CD14-positive monocyte (primary cell): ENCODE results near the gene CACNA2D2. TPM values are rescaled to one million over a fixed set of nuclear protein-coding genes. Genes with fewer than 3 reads are reported as not detected.

ENCODE experiments used
- DNase-seq, 3 donors: peaks; one replicate each; pipeline ENCODE4 v3.0.0-alpha.2; 2011 to 2022
- H2AFZ ChIP-seq: 2 replicates; pipeline ENCODE4 v1.6.0; 2012; ENCODE audit warnings: mild to moderate bottlenecking, low read depth, low read length, inconsistent platforms; ENCODE audit not compliant: insufficient read depth, poor library complexity, severe bottlenecking
- H3K27ac ChIP-seq, 2 donors: 1 replicate in 1 of 2; 2 replicates in 1 of 2; pipeline ENCODE4 v1.5.1; 2012 to 2013; ENCODE audit warnings: low read length in 2 of 2, control low read depth in 1 of 2, inconsistent platforms in 1 of 2, low read depth in 1 of 2, mild to moderate bottlenecking in 1 of 2
- H3K27me3 ChIP-seq, 2 donors: one replicate each; pipeline versions ENCODE4 v1.6.0 to v1.6.1; 2011 to 2013; ENCODE audit warnings: low read length in 2 of 2; ENCODE audit not compliant: control insufficient read depth in 2 of 2, insufficient read depth in 2 of 2
- H3K36me3 ChIP-seq, 2 donors: replicated peaks in 1 of 2; 1 replicate in 1 of 2; 2 replicates in 1 of 2; pipeline versions ENCODE4 v1.5.1 to v1.6.1; 2012 to 2013; ENCODE audit warnings: low read length in 2 of 2, control low read depth in 1 of 2, inconsistent platforms in 1 of 2, mild to moderate bottlenecking in 1 of 2; ENCODE audit not compliant: insufficient read depth in 2 of 2, control insufficient read depth in 1 of 2
- H3K4me1 ChIP-seq, 2 donors: 1 replicate in 1 of 2; 2 replicates in 1 of 2; pipeline versions ENCODE4 v1.5.1 to v1.6.1; 2012 to 2013; ENCODE audit warnings: low read length in 2 of 2, control low read depth in 1 of 2, inconsistent platforms in 1 of 2, mild to moderate bottlenecking in 1 of 2, moderate library complexity in 1 of 2; ENCODE audit not compliant: insufficient read depth in 2 of 2, control insufficient read depth in 1 of 2
- H3K4me2 ChIP-seq: replicated peaks from 2 replicates; pipeline ENCODE3; 2012; ENCODE audit warnings: low read length, moderate library complexity, mild to moderate bottlenecking; ENCODE audit not compliant: poor library complexity, severe bottlenecking; ENCODE audit errors: extremely low read depth
- H3K4me3 ChIP-seq, 3 experiments: fragments of 200-600 bp in 1 of 3; sonication (generic) in 1 of 3; replicated peaks in 1 of 3; 1 replicate in 2 of 3; 2 replicates in 1 of 3; pipeline ENCODE4 v1.5.1; 2011 to 2013; ENCODE audit warnings: low read length in 3 of 3, mild to moderate bottlenecking in 3 of 3, control low read depth in 2 of 3, low read depth in 2 of 3, inconsistent platforms in 1 of 3, moderate library complexity in 1 of 3
- H3K79me2 ChIP-seq: 2 replicates; pipeline ENCODE4 v1.6.0; 2012; ENCODE audit warnings: mild to moderate bottlenecking, control low read depth, inconsistent platforms, low read length, moderate library complexity; ENCODE audit not compliant: insufficient read depth
- H3K9ac ChIP-seq: 2 replicates; pipeline ENCODE4 v1.6.0; 2017; ENCODE audit warnings: low read length, mild to moderate bottlenecking; ENCODE audit not compliant: insufficient read depth, poor library complexity, severe bottlenecking
- H3K9me3 ChIP-seq, 2 donors: replicated peaks in 1 of 2; 1 replicate in 1 of 2; 2 replicates in 1 of 2; pipeline versions ENCODE4 v1.5.1 to v1.6.1; 2012 to 2013; ENCODE audit warnings: low read length in 2 of 2, control low read depth in 1 of 2; ENCODE audit not compliant: control insufficient read depth in 1 of 2, insufficient read depth in 1 of 2
- H4K20me1 ChIP-seq: 2 replicates; pipeline ENCODE4 v1.6.0; 2012; ENCODE audit warnings: mild to moderate bottlenecking, low read length, control low read depth, moderate library complexity; ENCODE audit not compliant: insufficient read depth
- H3K27ac Mint-ChIP-seq, 7 donors: one replicate each; pipeline ENCODE4 v1.8.0; 2020; ENCODE audit warnings: mild to moderate bottlenecking in 7 of 7, mixed read lengths in 7 of 7, moderate library complexity in 6 of 7, inconsistent platforms in 2 of 7
- H3K27me3 Mint-ChIP-seq, 3 donors: one replicate each; pipeline ENCODE4 v1.8.0; 2021 to 2022; ENCODE audit warnings: low read depth in 3 of 3, mild to moderate bottlenecking in 3 of 3, mixed read lengths in 3 of 3, moderate library complexity in 3 of 3, inconsistent platforms in 1 of 3
- H3K36me3 Mint-ChIP-seq, 2 donors: one replicate each; pipeline ENCODE4 v1.8.0; 2020; ENCODE audit warnings: mixed read lengths in 2 of 2, inconsistent platforms in 1 of 2, mild to moderate bottlenecking in 1 of 2
- H3K4me1 Mint-ChIP-seq: one replicate; pipeline ENCODE4 v1.8.0; 2020; ENCODE audit warnings: mild to moderate bottlenecking, mixed read lengths
- H3K4me3 Mint-ChIP-seq, 2 donors: one replicate each; pipeline ENCODE4 v1.8.0; 2020; ENCODE audit warnings: mild to moderate bottlenecking in 2 of 2, mixed read lengths in 2 of 2, moderate library complexity in 1 of 2
- H3K9me3 Mint-ChIP-seq, 7 donors: one replicate each; pipeline ENCODE4 v1.8.0; 2020 to 2022; ENCODE audit warnings: mixed read lengths in 7 of 7, mild to moderate bottlenecking in 6 of 7, moderate library complexity in 6 of 7, inconsistent platforms in 2 of 7
- WGBS: methylation state at CpG from one replicate; pipeline ENCODE4 v1.1.5; 2013; ENCODE audit warnings: missing lambda C conversion rate; ENCODE audit not compliant: insufficient coverage; 5-methylcytosine and 5-hydroxymethylcytosine counted together
- intact Hi-C, 2 donors: fragments of 100-400 bp; cut with micrococcal nuclease; formaldehyde crosslinking; loops; one replicate each; pipeline versions ENCODE4 v1.15.0 to v1.15.1; 2023
- polyA plus RNA-seq, 3 donors: library from polyadenylated mRNA; depleted of rRNA in 1 of 3; unstranded in 2 of 3; stranded (reverse) in 1 of 3; fragments of 300-500 nt in 2 of 3; fragments of >200 nt in 1 of 3; fragmentation: Illumina TruSeq in 2 of 3; gene quantifications; 1 replicate in 2 of 3; 2 replicates in 1 of 3; pipeline ENCODE4 v1.2.3, GENCODE V29; 2012 to 2021
- TF ChIP-seq, protein P1 (sequence below): fragments of 200-600 bp; IDR thresholded peaks from one replicate; pipeline ENCODE4 v1.8.0; 2022; ENCODE audit warnings: antibody characterized with exemption, mild to moderate bottlenecking

Gene CACNA2D2
- polyA plus RNA-seq, 3 donors, result 0.09 to 0.16 TPM; not detected in 1

- intact Hi-C loops, result no loop called here
- Histone ChIP-seq H3K36me3 (no peaks in the 10 kb centered on the region), H3K9me3 (no peaks in the 10 kb centered on the region), H4K20me1 (no peaks in the 10 kb centered on the region), H3K27me3 (no peaks in the 10 kb centered on the region), H2AFZ (no peak overlapping the region), H3K9ac (no peak overlapping the region), H3K4me2 (no peak overlapping the region), H3K4me1 (no peaks in the 10 kb centered on the region), H3K4me3 (no peak overlapping the region), H3K79me2 (no peaks in the 10 kb centered on the region), H3K27ac (no peak overlapping the region)
- Mint-ChIP-seq H3K27me3 (peaks cover 1 to 13% (median 3%) of the 10 kb centered on the region in 3 donors), H3K36me3 (no peaks in the 10 kb centered on the region), H3K9me3 (peaks cover 0 to 1% (median 0%) of the 10 kb centered on the region in 7 donors), H3K4me3 (no peak overlapping the region), H3K27ac (no peak overlapping the region), H3K4me1 (no peaks in the 10 kb centered on the region)
- TF ChIP-seq, protein P1, sequence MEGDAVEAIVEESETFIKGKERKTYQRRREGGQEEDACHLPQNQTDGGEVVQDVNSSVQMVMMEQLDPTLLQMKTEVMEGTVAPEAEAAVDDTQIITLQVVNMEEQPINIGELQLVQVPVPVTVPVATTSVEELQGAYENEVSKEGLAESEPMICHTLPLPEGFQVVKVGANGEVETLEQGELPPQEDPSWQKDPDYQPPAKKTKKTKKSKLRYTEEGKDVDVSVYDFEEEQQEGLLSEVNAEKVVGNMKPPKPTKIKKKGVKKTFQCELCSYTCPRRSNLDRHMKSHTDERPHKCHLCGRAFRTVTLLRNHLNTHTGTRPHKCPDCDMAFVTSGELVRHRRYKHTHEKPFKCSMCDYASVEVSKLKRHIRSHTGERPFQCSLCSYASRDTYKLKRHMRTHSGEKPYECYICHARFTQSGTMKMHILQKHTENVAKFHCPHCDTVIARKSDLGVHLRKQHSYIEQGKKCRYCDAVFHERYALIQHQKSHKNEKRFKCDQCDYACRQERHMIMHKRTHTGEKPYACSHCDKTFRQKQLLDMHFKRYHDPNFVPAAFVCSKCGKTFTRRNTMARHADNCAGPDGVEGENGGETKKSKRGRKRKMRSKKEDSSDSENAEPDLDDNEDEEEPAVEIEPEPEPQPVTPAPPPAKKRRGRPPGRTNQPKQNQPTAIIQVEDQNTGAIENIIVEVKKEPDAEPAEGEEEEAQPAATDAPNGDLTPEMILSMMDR, result no peak
- DNase-seq, result no peak
- 95% methylated on average over 3 of the region's 6 CpGs for WGBS
These were observed 28.7 kb downstream of the CACNA2D2 start for GRCh38 chr3:50474717-50475116.

- Histone ChIP-seq H4K20me1 (no peaks in the 10 kb centered on the region), H3K79me2 (no peaks in the 10 kb centered on the region), H3K9me3 (no peaks in the 10 kb centered on the region), H2AFZ (no peak overlapping the region), H3K27ac (no peak overlapping the region), H3K4me2 (no peak overlapping the region), H3K36me3 (no peaks in the 10 kb centered on the region), H3K4me1 (no peaks in the 10 kb centered on the region), H3K27me3 (no peaks in the 10 kb centered on the region), H3K9ac (no peak overlapping the region), H3K4me3 (no peak overlapping the region)
- DNase-seq, result no peak
- Mint-ChIP-seq H3K36me3 (no peaks in the 10 kb centered on the region), H3K4me3 (no peak overlapping the region), H3K4me1 (no peaks in the 10 kb centered on the region), H3K9me3 (no peaks in the 10 kb centered on the region), H3K27me3 (peaks cover 1 to 11% (median 4%) of the 10 kb centered on the region in 3 donors), H3K27ac (no peak overlapping the region)
- TF ChIP-seq, protein P1, result no peak
- intact Hi-C loops, result no loop called here
- WGBS, result 59% methylated on average over 6 of the region's 10 CpGs
These were observed 29.7 kb downstream of the CACNA2D2 start for GRCh38 chr3:50473768-50474167.
